GM04504 (cell line): ENCODE data around the gene SLC4A2.

Experiments used
- DNase-seq: peaks from one replicate; pipeline ENCODE4 v3.0.0-alpha.2; 2012; ENCODE audit warnings: low read depth

The SLC4A2 gene

GRCh38 chr7:151062399-151063211 lies 3.2 kb downstream of the SLC4A2 start:
- DNase-seq, result no peak

- DNase-seq, result no peak
Observed at GRCh38 chr7:151063212-151063561, 3.8 kb downstream of the SLC4A2 start.

- no peak for DNase-seq
Observed at GRCh38 chr7:151064454-151064853, 5.1 kb downstream of the SLC4A2 start.

- no peak for DNase-seq
Observed at GRCh38 chr7:151064993-151065392, 5.6 kb downstream of the SLC4A2 start.

GRCh38 chr7:151065516-151065915 lies 6.1 kb downstream of the SLC4A2 start:
- DNase-seq, result no peak

- DNase-seq, result no peak
Observed at GRCh38 chr7:151066273-151066974, 7.0 kb downstream of the SLC4A2 start.

GRCh38 chr7:151068069-151068773 lies 8.8 kb downstream of the SLC4A2 start:
- DNase-seq, result no peak

- no peak for DNase-seq
Observed at GRCh38 chr7:151069841-151070573, 10.6 kb downstream of the SLC4A2 start.

- no peak for DNase-seq
Observed at GRCh38 chr7:151070574-151070960, 11.2 kb downstream of the SLC4A2 start.

- no peak for DNase-seq
Observed at GRCh38 chr7:151071032-151071866, 11.9 kb downstream of the SLC4A2 start.

GRCh38 chr7:151073990-151074389 lies 14.6 kb downstream of the SLC4A2 start:
- no peak for DNase-seq

GRCh38 chr7:151074817-151075661 lies 15.7 kb downstream of the SLC4A2 start:
- no peak for DNase-seq

GRCh38 chr7:151075662-151075971 lies 16.2 kb downstream of the SLC4A2 start:
- no peak for DNase-seq

- DNase-seq, result no peak
Observed at GRCh38 chr7:151075978-151076426, 16.6 kb downstream of the SLC4A2 start.

GRCh38 chr7:151076863-151077704 lies 17.7 kb downstream of the SLC4A2 start:
- DNase-seq, result no peak

- DNase-seq, result no peak
Observed at GRCh38 chr7:151077705-151078232, 18.4 kb downstream of the SLC4A2 start.

GRCh38 chr7:151078233-151079040 lies 19.0 kb downstream of the SLC4A2 start:
- DNase-seq, result no peak

GRCh38 chr7:151079199-151079910 lies 20.0 kb downstream of the SLC4A2 start:
- no peak for DNase-seq
